Calu3 (cell line): ENCODE results near the gene KLHL5. TPM values are rescaled to one million over a fixed set of nuclear protein-coding genes. Genes with fewer than 3 reads are reported as not detected.

Experiments used
- BruUV-seq: library from RNA; stranded (reverse); fragments of 400-500 nt; replicated peaks from 2 replicates; lab custom pipeline; 2021; lab: Mats Ljungman, UMichigan
- CTCF ChIA-PET: fragments of 300-600 bp; sonication (Branson Sonifier 250); formaldehyde crosslinking; loops from one replicate; lab custom pipeline; 2022; ENCODE audit warnings: antibody characterized with exemption; lab: Charles Lee
- DNase-seq: peaks from one replicate; pipeline ENCODE4 v3.0.0; 2022
- H3K27ac Mint-ChIP-seq: one replicate; pipeline ENCODE4 v1.8.0; 2022; ENCODE audit warnings: mixed read lengths; ENCODE audit not compliant: unreplicated experiment
- H3K27me3 Mint-ChIP-seq: one replicate; pipeline ENCODE4 v1.8.0; 2022; ENCODE audit warnings: mixed read lengths; ENCODE audit not compliant: unreplicated experiment
- H3K36me3 Mint-ChIP-seq: one replicate; pipeline ENCODE4 v1.8.0; 2022; ENCODE audit warnings: mild to moderate bottlenecking, moderate library complexity, mixed read lengths; ENCODE audit not compliant: insufficient read depth, unreplicated experiment
- H3K4me1 Mint-ChIP-seq: one replicate; pipeline ENCODE4 v1.8.0; 2022; ENCODE audit warnings: mild to moderate bottlenecking, low read depth, mixed read lengths; ENCODE audit not compliant: unreplicated experiment
- H3K4me3 Mint-ChIP-seq: one replicate; pipeline ENCODE4 v1.8.0; 2022; ENCODE audit warnings: mild to moderate bottlenecking, low read depth, moderate library complexity, mixed read lengths; ENCODE audit not compliant: unreplicated experiment
- H3K9me3 Mint-ChIP-seq: one replicate; pipeline ENCODE4 v1.8.0; 2022; ENCODE audit warnings: low read depth, mixed read lengths; ENCODE audit not compliant: unreplicated experiment
- CTCF ChIP-seq: fragments of 200-600 bp; IDR thresholded peaks from one replicate; pipeline ENCODE4 v1.8.0; 2022; ENCODE audit warnings: antibody characterized with exemption; ENCODE audit not compliant: unreplicated experiment
- intact Hi-C: fragments of 100-400 bp; cut with micrococcal nuclease; formaldehyde crosslinking; loops from one replicate; pipeline ENCODE4 v1.10.0; 2022; ENCODE audit not compliant: unreplicated experiment
- total RNA-seq: library from RNA; stranded (reverse); gene quantifications from 2 replicates; pipeline ENCODE4 v1.2.3, GENCODE V29; 2022

KLHL5 gene
- total RNA-seq, 1 experiment from 2014 or later = 57.4 TPM

- DNase-seq = no peak
- TF ChIP-seq CTCF = no peak
- intact Hi-C loops = no loop called here
- BruUV-seq = no TSS peak
- H3K36me3 Mint-ChIP-seq = no peaks in the 10 kb centered on the region
- CTCF ChIA-PET = no interaction called here
- no peak overlapping the region for H3K27ac Mint-ChIP-seq
- no peak overlapping the region for H3K4me3 Mint-ChIP-seq
- H3K4me1 Mint-ChIP-seq = no peaks in the 10 kb centered on the region
- H3K27me3 Mint-ChIP-seq = no peaks in the 10 kb centered on the region
- peaks cover 4% of the 10 kb centered on the region for H3K9me3 Mint-ChIP-seq
Measured at GRCh38 chr4:39170301-39170700, 108.3 kb downstream of the KLHL5 start.

Other genes starting within 250 kb of the KLHL5 start
- 0.68 and 0.73 TPM in 2 replicates for gene TLR6, start 205.4 kb upstream of the KLHL5 start, total RNA-seq
- 18.5 and 22.1 TPM in 2 replicates for gene FAM114A1, start 194.4 kb upstream of the KLHL5 start, total RNA-seq
- 10.4 and 14.1 TPM in 2 replicates for gene TMEM156, start 29.8 kb upstream of the KLHL5 start, total RNA-seq
- gene WDR19, start 120.3 kb downstream of the KLHL5 start, total RNA-seq = 10.5 and 14.9 TPM in 2 replicates